ENCODE data around the gene PRL. TPM values are rescaled to one million over a fixed set of nuclear protein-coding genes. Genes with fewer than 3 reads are reported as not detected.

PRL gene
- total and polyA plus RNA-seq, 10 donors, result 0.09 to 1.6 (median 0.26) TPM; not detected in 7

DNA sequence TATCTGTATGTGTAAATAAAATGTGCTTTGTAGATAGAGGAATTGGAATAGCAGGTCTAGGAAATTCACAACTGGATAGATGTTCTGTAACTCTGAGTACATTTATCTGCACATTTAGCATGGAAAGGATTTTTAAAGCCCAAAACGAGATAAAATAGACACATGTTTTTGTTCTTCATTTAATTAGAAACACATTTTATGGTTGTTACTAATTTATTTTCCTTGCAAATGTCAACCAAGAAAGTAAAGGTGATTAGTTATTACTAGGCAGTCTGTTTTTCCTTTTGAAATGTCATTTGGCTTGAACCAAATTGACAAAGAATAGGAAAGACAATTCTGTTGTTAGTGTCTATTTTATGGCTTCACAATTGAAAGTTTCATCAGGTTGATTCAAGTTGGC lies 769 bp downstream of the PRL start:
- no peak for DNase-seq
- Histone ChIP-seq H3K36me3 (no peaks in the 10 kb centered on the region), H3K4me3 (no peak overlapping the region), H3K27ac (no peak overlapping the region), H3K27me3 (replicated peaks in 1 of 7) (no peaks in the 10 kb centered on the region), H3K9me3 (no peaks in the 10 kb centered on the region), H3K4me1 (no peaks in the 10 kb centered on the region)
- TF ChIP-seq POLR2A (IDR thresholded peaks at IDR 0.05) (no peak), POLR2AphosphoS5 (IDR thresholded peaks at IDR 0.05) (no peak)
- TF ChIP-seq, protein P1, sequence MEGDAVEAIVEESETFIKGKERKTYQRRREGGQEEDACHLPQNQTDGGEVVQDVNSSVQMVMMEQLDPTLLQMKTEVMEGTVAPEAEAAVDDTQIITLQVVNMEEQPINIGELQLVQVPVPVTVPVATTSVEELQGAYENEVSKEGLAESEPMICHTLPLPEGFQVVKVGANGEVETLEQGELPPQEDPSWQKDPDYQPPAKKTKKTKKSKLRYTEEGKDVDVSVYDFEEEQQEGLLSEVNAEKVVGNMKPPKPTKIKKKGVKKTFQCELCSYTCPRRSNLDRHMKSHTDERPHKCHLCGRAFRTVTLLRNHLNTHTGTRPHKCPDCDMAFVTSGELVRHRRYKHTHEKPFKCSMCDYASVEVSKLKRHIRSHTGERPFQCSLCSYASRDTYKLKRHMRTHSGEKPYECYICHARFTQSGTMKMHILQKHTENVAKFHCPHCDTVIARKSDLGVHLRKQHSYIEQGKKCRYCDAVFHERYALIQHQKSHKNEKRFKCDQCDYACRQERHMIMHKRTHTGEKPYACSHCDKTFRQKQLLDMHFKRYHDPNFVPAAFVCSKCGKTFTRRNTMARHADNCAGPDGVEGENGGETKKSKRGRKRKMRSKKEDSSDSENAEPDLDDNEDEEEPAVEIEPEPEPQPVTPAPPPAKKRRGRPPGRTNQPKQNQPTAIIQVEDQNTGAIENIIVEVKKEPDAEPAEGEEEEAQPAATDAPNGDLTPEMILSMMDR (IDR thresholded peaks at IDR 0.05 in 8 of 11, conservative IDR thresholded peaks at IDR 0.05 in 3 of 11), result no peak
- intact Hi-C loops (cut with DNase I; ENCODE audit: low total_unique reads), result no loop called here
- 71 to 77% (median 73%) methylated on average over 1 of the region's 1 CpG for WGBS, 5 donors

DNA sequence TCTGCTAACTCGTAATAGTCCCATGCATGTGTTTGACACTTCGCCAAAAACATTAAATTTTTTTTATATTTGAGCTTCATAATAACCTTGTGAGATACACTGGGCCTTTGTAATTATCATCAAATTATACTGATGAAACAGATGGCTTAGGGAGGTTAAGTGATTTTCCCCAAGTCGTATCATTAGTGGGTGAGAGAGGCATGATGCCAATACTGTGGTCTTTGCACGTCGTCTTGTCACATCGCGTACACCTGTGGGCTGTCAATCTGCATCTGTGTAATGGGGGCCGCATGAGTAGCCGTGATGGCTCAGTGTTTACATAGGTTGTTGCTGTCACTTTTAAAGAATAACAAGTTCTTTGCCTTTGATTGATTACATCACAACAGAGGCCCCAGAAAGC lies 1.7 kb downstream of the PRL start:
- Histone ChIP-seq H3K27ac (no peak overlapping the region), H3K27me3 (replicated peaks in 1 of 7) (no peaks in the 10 kb centered on the region), H3K4me1 (no peaks in the 10 kb centered on the region), H3K36me3 (no peaks in the 10 kb centered on the region), H3K4me3 (no peak overlapping the region), H3K9me3 (no peaks in the 10 kb centered on the region)
- intact Hi-C loops (cut with DNase I; ENCODE audit: low total_unique reads), result no loop called here
- no peak for TF ChIP-seq POLR2A (IDR thresholded peaks at IDR 0.05)
- TF ChIP-seq POLR2AphosphoS5 (IDR thresholded peaks at IDR 0.05), result no peak
- TF ChIP-seq, protein P1 (IDR thresholded peaks at IDR 0.05 in 8 of 11, conservative IDR thresholded peaks at IDR 0.05 in 3 of 11), result no peak
- 89 to 97% (median 92%) methylated on average over 9 of the region's 9 CpGs for WGBS, 5 donors
- no peak for DNase-seq

DNA sequence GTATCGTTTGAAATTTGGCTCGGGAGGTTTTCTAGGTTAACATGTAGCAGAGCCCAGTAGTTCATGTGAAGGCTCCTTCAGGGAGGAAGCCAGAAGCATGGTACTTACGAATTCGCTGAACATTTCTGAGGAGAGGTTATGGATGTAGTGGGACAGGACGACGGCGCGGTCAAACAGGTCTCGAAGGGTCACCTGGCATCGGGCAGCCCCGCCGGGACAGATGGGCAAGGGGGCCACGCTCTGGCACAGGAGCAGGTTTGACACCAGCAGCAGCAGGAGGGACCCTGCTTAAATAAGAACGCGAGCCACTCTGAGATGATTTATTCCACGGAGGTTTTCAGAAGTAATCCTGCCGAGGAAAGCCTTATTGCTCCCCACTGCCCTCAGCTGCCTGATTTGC lies 2.5 kb downstream of the PRL start:
- 90 to 96% (median 91%) methylated on average over 17 of the region's 17 CpGs for WGBS, 5 donors
- intact Hi-C loops (cut with DNase I; ENCODE audit: low total_unique reads), result no loop called here

DNA sequence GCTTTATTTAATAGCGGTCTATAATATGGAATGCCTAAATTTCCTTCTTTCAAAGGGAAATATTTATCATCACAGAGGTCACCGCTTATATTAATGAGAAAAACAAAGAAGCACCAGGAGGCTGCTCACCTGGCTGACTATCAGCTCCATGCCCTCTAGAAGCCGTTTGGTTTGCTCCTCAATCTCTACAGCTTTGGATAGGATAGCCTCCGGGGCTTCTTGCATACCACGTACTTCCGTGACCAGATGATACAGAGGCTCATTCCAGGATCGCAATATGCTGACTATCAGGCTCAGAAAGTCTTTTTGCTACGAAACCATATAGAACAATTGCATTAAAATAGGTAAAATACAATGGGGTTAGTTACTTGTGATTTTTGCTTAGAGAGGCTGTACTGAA lies 6.8 kb downstream of the PRL start:
- intact Hi-C loops (cut with DNase I; ENCODE audit: low total_unique reads), result no loop called here
- no peaks in the 10 kb centered on the region for H3K9me3 ChIP-seq
- H3K4me1 ChIP-seq, result no peaks in the 10 kb centered on the region
- no peaks in the 10 kb centered on the region for H3K27me3 ChIP-seq (replicated peaks in 1 of 7)
- TF ChIP-seq, protein P1 (IDR thresholded peaks at IDR 0.05 in 8 of 11, conservative IDR thresholded peaks at IDR 0.05 in 3 of 11), result no peak
- TF ChIP-seq POLR2AphosphoS5 (IDR thresholded peaks at IDR 0.05) (no peak), POLR2A (IDR thresholded peaks at IDR 0.05) (no peak)
- H3K36me3 ChIP-seq, result no peaks in the 10 kb centered on the region
- H3K27ac ChIP-seq, result no peak overlapping the region
- DNase-seq, result no peak
- H3K4me3 ChIP-seq, result no peak overlapping the region
- WGBS, 5 donors, result 89 to 97% (median 95%) methylated on average over 8 of the region's 8 CpGs

More for the DNA sequence above, 2.5 kb downstream of the PRL start:
- no peak for DNase-seq
- H3K36me3 ChIP-seq, result no peaks in the 10 kb centered on the region
- TF ChIP-seq, protein P1 (IDR thresholded peaks at IDR 0.05 in 8 of 11, conservative IDR thresholded peaks at IDR 0.05 in 3 of 11), result no peak
- TF ChIP-seq POLR2AphosphoS5 (IDR thresholded peaks at IDR 0.05) (no peak), POLR2A (IDR thresholded peaks at IDR 0.05) (no peak)
- no peak overlapping the region for H3K4me3 ChIP-seq
- no peaks in the 10 kb centered on the region for H3K27me3 ChIP-seq (replicated peaks in 1 of 7)
- no peak overlapping the region for H3K27ac ChIP-seq
- no peaks in the 10 kb centered on the region for H3K9me3 ChIP-seq
- H3K4me1 ChIP-seq, result no peaks in the 10 kb centered on the region
